SU-DHL-6 (cell line): ENCODE results near the gene CD274.

ENCODE experiments used
- EZH2phosphoT487 ChIP-seq: fragments of 200-600 bp; sonication (generic), shearing (Covaris generic); conservative IDR thresholded peaks from 2 replicates; pipeline ENCODE4 v1.6.1; 2018; ENCODE audit warnings: mild to moderate bottlenecking, antibody characterized with exemption, low read length, moderate library complexity, mixed read lengths
- TF ChIP-seq, protein P1 (sequence below): fragments of 200-600 bp; sonication (generic); IDR thresholded peaks from one replicate; pipeline ENCODE4 v1.5.1; 2017; ENCODE audit warnings: antibody characterized with exemption, mild to moderate bottlenecking, low read length, moderate library complexity; ENCODE audit not compliant: insufficient read depth, poor library complexity, severe bottlenecking

DNA sequence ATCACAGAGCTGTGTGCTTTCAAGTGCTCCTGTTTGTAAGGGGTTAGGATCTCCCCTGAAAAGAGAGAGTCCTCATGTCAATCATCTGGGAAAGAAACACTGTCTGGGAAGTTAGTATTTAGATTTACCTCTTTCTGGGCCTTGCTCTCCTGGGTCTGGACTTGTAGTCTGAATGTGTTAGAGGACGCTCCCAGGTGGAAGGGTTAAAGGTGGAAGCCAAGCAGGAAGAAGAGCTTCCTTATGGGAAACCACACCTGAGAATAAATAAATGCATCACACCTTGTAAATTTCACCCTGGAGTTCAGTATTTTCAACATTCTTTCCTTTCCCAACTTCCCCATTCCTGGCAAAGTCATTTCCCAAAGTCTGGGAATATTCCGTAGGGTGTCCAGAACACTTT, 13.9 kb upstream of the CD274 start:
- TF ChIP-seq, protein P1, sequence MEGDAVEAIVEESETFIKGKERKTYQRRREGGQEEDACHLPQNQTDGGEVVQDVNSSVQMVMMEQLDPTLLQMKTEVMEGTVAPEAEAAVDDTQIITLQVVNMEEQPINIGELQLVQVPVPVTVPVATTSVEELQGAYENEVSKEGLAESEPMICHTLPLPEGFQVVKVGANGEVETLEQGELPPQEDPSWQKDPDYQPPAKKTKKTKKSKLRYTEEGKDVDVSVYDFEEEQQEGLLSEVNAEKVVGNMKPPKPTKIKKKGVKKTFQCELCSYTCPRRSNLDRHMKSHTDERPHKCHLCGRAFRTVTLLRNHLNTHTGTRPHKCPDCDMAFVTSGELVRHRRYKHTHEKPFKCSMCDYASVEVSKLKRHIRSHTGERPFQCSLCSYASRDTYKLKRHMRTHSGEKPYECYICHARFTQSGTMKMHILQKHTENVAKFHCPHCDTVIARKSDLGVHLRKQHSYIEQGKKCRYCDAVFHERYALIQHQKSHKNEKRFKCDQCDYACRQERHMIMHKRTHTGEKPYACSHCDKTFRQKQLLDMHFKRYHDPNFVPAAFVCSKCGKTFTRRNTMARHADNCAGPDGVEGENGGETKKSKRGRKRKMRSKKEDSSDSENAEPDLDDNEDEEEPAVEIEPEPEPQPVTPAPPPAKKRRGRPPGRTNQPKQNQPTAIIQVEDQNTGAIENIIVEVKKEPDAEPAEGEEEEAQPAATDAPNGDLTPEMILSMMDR = no peak
- TF ChIP-seq EZH2phosphoT487 = no peak
